GM06990 (cell line): Measurements from ENCODE around the gene USP28.

ENCODE experiments used
- DNase-seq: peaks from one replicate; pipeline ENCODE4 v3.0.0-alpha.2; 2011; ENCODE audit not compliant: insufficient read length; ENCODE audit errors: extremely low read depth
- H3K27me3 ChIP-seq: replicated peaks from 2 replicates; pipeline ENCODE4 v1.6.0; 2011; ENCODE audit warnings: low read length; ENCODE audit not compliant: control insufficient read depth, insufficient read depth
- H3K36me3 ChIP-seq: 2 replicates; pipeline ENCODE4 v1.5.1; 2011; ENCODE audit warnings: low read length; ENCODE audit not compliant: control insufficient read depth, insufficient read depth
- H3K4me3 ChIP-seq: replicated peaks from 2 replicates; pipeline ENCODE4 v1.5.1; 2011; ENCODE audit warnings: low read depth, mild to moderate bottlenecking, control low read depth, low read length
- TF ChIP-seq, protein P1 (sequence below): IDR thresholded peaks from 2 replicates; pipeline ENCODE4 v1.5.1; 2011; ENCODE audit warnings: low read length, control low read depth, mild to moderate bottlenecking, inconsistent platforms; ENCODE audit not compliant: insufficient read depth, poor library complexity, severe bottlenecking

The USP28 gene

DNA sequence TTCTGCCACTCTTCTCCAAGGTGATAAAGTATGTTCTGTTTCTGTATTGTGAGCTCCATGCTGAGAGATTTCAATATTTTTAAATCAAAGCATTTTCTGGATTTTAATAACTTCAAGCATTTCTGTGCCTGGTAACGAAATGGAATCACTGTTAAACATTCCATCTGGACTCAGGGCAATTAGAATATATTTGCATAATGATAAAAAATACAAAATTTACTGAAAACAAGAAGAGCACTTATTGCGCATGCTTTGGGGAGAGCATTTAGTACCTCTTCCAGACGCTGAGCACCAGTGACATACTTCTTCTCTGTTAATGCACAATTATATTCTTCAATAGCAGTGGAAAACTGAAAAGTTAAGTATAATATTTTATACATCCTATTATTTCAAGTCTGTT is 115.1 kb downstream of the USP28 start:
- TF ChIP-seq, protein P1, sequence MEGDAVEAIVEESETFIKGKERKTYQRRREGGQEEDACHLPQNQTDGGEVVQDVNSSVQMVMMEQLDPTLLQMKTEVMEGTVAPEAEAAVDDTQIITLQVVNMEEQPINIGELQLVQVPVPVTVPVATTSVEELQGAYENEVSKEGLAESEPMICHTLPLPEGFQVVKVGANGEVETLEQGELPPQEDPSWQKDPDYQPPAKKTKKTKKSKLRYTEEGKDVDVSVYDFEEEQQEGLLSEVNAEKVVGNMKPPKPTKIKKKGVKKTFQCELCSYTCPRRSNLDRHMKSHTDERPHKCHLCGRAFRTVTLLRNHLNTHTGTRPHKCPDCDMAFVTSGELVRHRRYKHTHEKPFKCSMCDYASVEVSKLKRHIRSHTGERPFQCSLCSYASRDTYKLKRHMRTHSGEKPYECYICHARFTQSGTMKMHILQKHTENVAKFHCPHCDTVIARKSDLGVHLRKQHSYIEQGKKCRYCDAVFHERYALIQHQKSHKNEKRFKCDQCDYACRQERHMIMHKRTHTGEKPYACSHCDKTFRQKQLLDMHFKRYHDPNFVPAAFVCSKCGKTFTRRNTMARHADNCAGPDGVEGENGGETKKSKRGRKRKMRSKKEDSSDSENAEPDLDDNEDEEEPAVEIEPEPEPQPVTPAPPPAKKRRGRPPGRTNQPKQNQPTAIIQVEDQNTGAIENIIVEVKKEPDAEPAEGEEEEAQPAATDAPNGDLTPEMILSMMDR: no peak
- DNase-seq: no peak
- Histone ChIP-seq H3K36me3 (peaks cover 3% of the 10 kb centered on the region), H3K4me3 (no peak overlapping the region), H3K27me3 (no peaks in the 10 kb centered on the region)

DNA sequence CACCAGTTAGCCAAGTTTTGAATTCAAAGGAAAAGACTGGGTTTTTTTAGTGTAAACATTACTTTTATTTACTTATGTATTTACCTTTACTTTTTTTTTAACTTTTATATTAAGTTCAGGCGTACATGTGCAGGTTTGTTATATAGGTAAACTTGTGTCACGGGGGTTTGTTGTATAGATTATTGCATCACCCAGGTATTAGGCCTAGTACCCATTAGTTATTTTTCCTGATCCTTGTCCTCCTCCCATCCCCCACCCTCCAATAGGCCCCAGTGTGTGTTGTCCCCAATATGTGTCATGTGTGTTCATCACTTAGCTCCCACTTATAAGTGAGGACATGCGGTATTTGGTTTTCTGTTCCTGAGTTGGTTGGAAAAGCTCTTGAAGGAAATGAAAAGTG is 122.4 kb downstream of the USP28 start:
- TF ChIP-seq, protein P1: no peak
- peaks cover 3% of the 10 kb centered on the region for H3K36me3 ChIP-seq
- H3K27me3 ChIP-seq: no peaks in the 10 kb centered on the region
- DNase-seq: no peak
- no peak overlapping the region for H3K4me3 ChIP-seq
